ENCODE data around the gene GBP3.

DNA sequence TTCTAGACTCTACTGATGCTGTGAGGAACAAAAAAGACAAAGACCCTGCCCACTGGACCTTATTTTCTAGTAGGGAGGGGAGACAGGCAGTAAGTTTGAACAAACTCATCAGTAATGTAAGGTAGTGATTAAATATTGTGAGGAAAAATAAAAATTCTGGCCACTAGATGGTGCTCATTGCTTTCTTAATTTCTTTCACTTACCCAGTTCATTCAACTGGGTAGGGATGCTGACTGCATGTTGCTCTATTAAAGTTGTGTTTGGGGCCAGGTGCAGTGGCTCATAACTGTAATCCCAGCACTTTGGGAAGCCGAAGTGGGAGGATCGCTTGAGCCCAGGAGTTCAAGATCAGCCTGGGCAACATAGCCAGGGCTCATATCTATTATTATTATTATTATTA, 23.9 kb downstream of the GBP3 start:
- no peak for TF ChIP-seq JUN (IDR thresholded peaks at IDR 0.05; ENCODE audit: low read depth, low read length)
- TF ChIP-seq BRCA1 (IDR thresholded peaks at IDR 0.05; ENCODE audit: low read depth, low read length), result no peak
- TF ChIP-seq CTCF (IDR thresholded peaks at IDR 0.05; ENCODE audit: control extremely low read depth in 1 of 3, insufficient read depth in 1 of 3, low read depth in 1 of 3, low read length in 3 of 3), result peak in 2 of 3 experiments; percentile 34 to 43; a peak in 3 of 4 replicates
- no peak for TF ChIP-seq KDM1A (IDR thresholded peaks at IDR 0.05; ENCODE audit: borderline replicate concordance, low read length)
- TF ChIP-seq POLR2AphosphoS5 (IDR thresholded peaks at IDR 0.05; ENCODE audit: low read depth, low read length), result no peak
- no peak for TF ChIP-seq EP300 (IDR thresholded peaks at IDR 0.05; ENCODE audit: borderline replicate concordance in 1 of 2, low read depth in 2 of 2, low read length in 2 of 2)
- TF ChIP-seq RFX5 (IDR thresholded peaks at IDR 0.05; ENCODE audit: borderline replicate concordance, low read depth, low read length), result no peak
- no peak for TF ChIP-seq SUZ12 (IDR thresholded peaks at IDR 0.05; ENCODE audit: low read length)
